Liver (tissue), 9 donors: ENCODE measurements around the gene NTNG2. TPM values are rescaled to one million over a fixed set of nuclear protein-coding genes. Genes with fewer than 3 reads are reported as not detected.

ENCODE experiments used
- DNase-seq: peaks from one replicate; pipeline ENCODE4 v3.0.0-alpha.2; 2017; ENCODE audit warnings: low spot score
- H3K27ac ChIP-seq, 2 donors: one replicate each; pipeline ENCODE4 v1.7.0; 2013; ENCODE audit warnings: inconsistent platforms in 2 of 2, low read length in 2 of 2, control low read depth in 1 of 2, low read depth in 1 of 2, mild to moderate bottlenecking in 1 of 2
- H3K27me3 ChIP-seq, 4 donors: one replicate each; pipeline versions ENCODE4 v1.6.1 to v1.7.0; 2013; ENCODE audit warnings: low read length in 3 of 4, inconsistent platforms in 1 of 4, mild to moderate bottlenecking in 1 of 4, moderate library complexity in 1 of 4; ENCODE audit not compliant: control insufficient read depth in 4 of 4, insufficient read depth in 4 of 4
- H3K36me3 ChIP-seq, 4 donors: one replicate each; pipeline versions ENCODE4 v1.6.1 to v1.7.0; 2013; ENCODE audit warnings: low read length in 3 of 4, mild to moderate bottlenecking in 3 of 4, low read depth in 1 of 4, moderate library complexity in 1 of 4; ENCODE audit not compliant: control insufficient read depth in 4 of 4, insufficient read depth in 3 of 4
- H3K4me1 ChIP-seq, 4 donors: one replicate each; pipeline versions ENCODE4 v1.6.1 to v1.7.0; 2013; ENCODE audit warnings: low read length in 3 of 4, mild to moderate bottlenecking in 3 of 4, moderate library complexity in 1 of 4; ENCODE audit not compliant: control insufficient read depth in 4 of 4, insufficient read depth in 4 of 4
- H3K4me3 ChIP-seq, 3 donors: one replicate each; pipeline versions ENCODE4 v1.6.1 to v1.7.0; 2013; ENCODE audit warnings: low read length in 3 of 3, control low read depth in 1 of 3, low read depth in 1 of 3, mild to moderate bottlenecking in 1 of 3
- H3K9ac ChIP-seq, 2 donors: one replicate each; pipeline ENCODE4 v1.7.0; 2013; ENCODE audit warnings: low read length in 2 of 2, mild to moderate bottlenecking in 2 of 2, moderate library complexity in 2 of 2, control low read depth in 1 of 2, low read depth in 1 of 2
- H3K9me3 ChIP-seq, 4 donors: one replicate each; pipeline versions ENCODE4 v1.6.1 to v1.7.0; 2013; ENCODE audit warnings: low read length in 3 of 4; ENCODE audit not compliant: control insufficient read depth in 4 of 4
- FOXA1 ChIP-seq: IDR thresholded peaks from 2 replicates; pipeline ENCODE4 v1.6.1; 2016; ENCODE audit warnings: antibody characterized with exemption
- HNF4A ChIP-seq, 2 donors: conservative IDR thresholded peaks; 2 replicates each; pipeline ENCODE4 v1.6.1; 2016; ENCODE audit warnings: antibody characterized with exemption in 2 of 2, mild to moderate bottlenecking in 2 of 2
- HNF4G ChIP-seq: IDR thresholded peaks from 2 replicates; pipeline ENCODE4 v1.6.1; 2016; ENCODE audit warnings: antibody characterized with exemption
- JUND ChIP-seq, 2 donors: IDR thresholded peaks; 2 replicates each; pipeline ENCODE4 v1.6.1; 2016; ENCODE audit warnings: antibody characterized with exemption in 2 of 2
- RAD21 ChIP-seq, 2 donors: IDR thresholded peaks; 2 replicates each; pipeline ENCODE4 v1.6.1; 2016; ENCODE audit warnings: antibody characterized with exemption in 2 of 2, mild to moderate bottlenecking in 2 of 2
- SP1 ChIP-seq: IDR thresholded peaks from 2 replicates; pipeline ENCODE4 v1.6.1; 2018; ENCODE audit warnings: antibody characterized with exemption, mild to moderate bottlenecking
- TAF1 ChIP-seq: conservative IDR thresholded peaks from 2 replicates; pipeline ENCODE4 v1.6.1; 2016; ENCODE audit warnings: antibody characterized with exemption, mild to moderate bottlenecking
- YY1 ChIP-seq: IDR thresholded peaks from 2 replicates; pipeline ENCODE4 v1.6.1; 2016; ENCODE audit warnings: antibody characterized with exemption, mild to moderate bottlenecking
- WGBS: extraction: QIAGEN DNeasy Blood & Tissue Kit; methylation state at CpG from one replicate; pipeline ENCODE4 v1.1.7; 2013; 5-methylcytosine and 5-hydroxymethylcytosine counted together
- polyA plus RNA-seq, 2 donors: library from polyadenylated mRNA; stranded (reverse) in 1 of 2; unstranded in 1 of 2; fragments of 200-250 nt in 1 of 2; fragments of >200 nt in 1 of 2; fragmentation: Nextera tagmentation in 1 of 2; extraction: Ambion mirVana in 1 of 2; gene quantifications; one replicate each; pipeline versions ENCODE4 v1.2.1 to v1.2.3, GENCODE V29; 2013 to 2015
- total RNA-seq, 2 donors: library from RNA; depleted of rRNA; stranded (reverse); fragments of >200 nt; gene quantifications; one replicate each; pipeline ENCODE4 v1.2.3, GENCODE V29; 2014
- TF ChIP-seq, protein P1 (sequence below): IDR thresholded peaks from 2 replicates; pipeline ENCODE4 v1.6.1; 2016; ENCODE audit warnings: antibody characterized with exemption
- TF ChIP-seq, protein P2 (sequence below): IDR thresholded peaks from 2 replicates; pipeline ENCODE4 v1.6.1; 2016; ENCODE audit warnings: antibody characterized with exemption
- TF ChIP-seq, protein P3 (sequence below): IDR thresholded peaks from 2 replicates; pipeline ENCODE4 v1.6.1; 2016; ENCODE audit warnings: antibody characterized with exemption, mild to moderate bottlenecking
- donor health status: healthy.
- donor health status: healthy.
- donor health status: healthy.
- donor health status: healthy.
- donor health status: healthy.

The NTNG2 gene
- total and polyA plus RNA-seq, 4 donors, result 0.12 to 0.42 (median 0.28) TPM; not detected in 1

DNA sequence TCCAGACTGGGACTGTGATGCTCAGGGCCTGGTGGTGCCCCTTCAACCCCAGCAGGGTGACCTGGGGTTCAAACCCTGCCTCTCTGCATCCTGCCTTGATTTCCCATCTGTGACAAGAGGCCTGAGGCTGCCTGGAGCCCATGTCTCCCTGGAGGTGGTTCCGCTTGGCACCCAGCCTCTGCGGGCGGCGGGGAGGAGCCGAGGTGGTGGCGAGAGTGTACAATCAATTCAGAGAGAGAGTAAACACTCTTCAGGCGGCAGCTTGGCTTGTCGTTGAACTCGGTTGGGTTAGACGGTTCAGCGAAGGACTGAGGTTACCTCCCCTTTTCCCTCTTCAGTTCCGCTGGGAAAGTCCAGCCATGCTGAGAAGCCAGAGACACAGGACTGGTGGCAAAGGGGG is 39.3 kb downstream of the NTNG2 start (continued):
- TF ChIP-seq HNF4G (no peak), JUND (IDR thresholded peaks at IDR 0.05) (no peak)

DNA sequence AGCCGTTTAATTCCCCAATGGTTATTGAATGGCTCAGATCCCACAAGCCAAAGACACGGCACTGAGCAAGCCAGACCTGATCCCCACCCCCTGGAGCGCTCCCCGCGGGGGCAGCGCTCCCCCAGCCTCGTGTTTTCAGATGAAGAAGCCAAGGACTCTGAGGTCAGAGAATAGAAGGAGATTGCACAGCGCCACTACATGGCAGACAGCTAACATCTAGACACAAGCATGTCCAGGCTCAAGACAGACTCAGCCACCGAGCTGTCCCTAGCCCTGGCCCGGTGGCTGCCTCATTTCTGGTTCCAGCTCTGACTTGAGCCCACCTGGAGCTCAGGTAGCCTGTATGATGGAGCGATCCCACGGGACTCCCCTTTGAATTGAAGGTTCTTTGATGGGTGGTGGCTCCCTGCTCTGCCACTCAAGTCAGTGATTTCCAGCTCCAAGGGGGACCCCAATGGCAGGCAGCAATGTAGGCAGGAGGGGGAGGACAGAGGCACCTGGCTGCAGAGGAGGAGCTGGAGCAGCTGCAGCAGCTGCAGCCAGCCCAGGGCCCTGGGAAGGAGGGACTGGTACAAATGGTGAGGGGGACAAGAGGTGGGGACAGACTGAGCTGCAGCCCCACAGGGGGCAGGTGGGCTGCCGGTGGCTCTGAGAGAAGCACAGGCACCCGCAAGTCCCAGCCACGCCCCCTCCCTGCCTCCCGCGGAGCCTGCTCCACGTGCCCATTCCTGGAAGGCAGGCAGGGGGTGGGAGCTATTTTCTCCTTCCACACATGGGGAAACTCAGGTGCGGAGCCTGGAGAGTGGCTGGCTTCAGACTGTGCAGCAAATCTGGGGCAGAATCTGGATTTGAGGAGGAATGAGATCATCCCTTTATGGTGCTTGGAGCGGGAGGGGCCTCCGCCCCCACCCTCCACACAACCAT is 40.2 kb downstream of the NTNG2 start:
- Histone ChIP-seq H3K9me3 (peaks cover 0 to 6% (median 0%) of the 10 kb centered on the region in 4 donors), H3K4me1 (no peaks in the 10 kb centered on the region), H3K36me3 (no peaks in the 10 kb centered on the region), H3K4me3 (no peak overlapping the region), H3K9ac (no peak overlapping the region), H3K27me3 (peaks cover 0 to 5% (median 3%) of the 10 kb centered on the region in 4 donors), H3K27ac (no peak overlapping the region)
- no peak for DNase-seq
- no peak for TF ChIP-seq FOXA1
- no peak for TF ChIP-seq YY1
- TF ChIP-seq, protein P1, sequence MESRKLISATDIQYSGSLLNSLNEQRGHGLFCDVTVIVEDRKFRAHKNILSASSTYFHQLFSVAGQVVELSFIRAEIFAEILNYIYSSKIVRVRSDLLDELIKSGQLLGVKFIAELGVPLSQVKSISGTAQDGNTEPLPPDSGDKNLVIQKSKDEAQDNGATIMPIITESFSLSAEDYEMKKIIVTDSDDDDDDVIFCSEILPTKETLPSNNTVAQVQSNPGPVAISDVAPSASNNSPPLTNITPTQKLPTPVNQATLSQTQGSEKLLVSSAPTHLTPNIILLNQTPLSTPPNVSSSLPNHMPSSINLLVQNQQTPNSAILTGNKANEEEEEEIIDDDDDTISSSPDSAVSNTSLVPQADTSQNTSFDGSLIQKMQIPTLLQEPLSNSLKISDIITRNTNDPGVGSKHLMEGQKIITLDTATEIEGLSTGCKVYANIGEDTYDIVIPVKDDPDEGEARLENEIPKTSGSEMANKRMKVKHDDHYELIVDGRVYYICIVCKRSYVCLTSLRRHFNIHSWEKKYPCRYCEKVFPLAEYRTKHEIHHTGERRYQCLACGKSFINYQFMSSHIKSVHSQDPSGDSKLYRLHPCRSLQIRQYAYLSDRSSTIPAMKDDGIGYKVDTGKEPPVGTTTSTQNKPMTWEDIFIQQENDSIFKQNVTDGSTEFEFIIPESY, result no peak
- TF ChIP-seq, protein P2, sequence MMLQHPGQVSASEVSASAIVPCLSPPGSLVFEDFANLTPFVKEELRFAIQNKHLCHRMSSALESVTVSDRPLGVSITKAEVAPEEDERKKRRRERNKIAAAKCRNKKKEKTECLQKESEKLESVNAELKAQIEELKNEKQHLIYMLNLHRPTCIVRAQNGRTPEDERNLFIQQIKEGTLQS, result no peak
- no peak for TF ChIP-seq SP1
- no peak for TF ChIP-seq TAF1
- TF ChIP-seq HNF4A (conservative IDR thresholded peaks at IDR 0.05), result no peak
- WGBS, result 43% methylated on average over 21 of the region's 21 CpGs

DNA sequence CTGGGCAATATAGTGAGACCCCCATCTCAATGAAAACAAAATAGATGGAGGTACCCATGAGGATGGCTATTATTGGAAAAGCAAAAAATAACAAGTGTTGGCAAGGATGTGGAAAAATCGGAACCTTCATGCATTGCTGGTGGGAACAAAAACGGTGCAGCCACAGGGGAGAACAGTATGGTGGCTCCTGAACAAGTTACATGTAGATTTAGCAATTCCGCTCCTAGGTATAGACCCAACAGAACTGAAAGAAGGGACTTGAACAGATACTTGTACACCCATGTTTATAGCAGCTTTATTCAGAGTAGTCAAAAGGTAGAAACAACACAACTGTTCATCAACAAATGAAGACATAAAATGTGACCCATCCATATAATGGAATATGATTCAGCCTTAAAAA is 43.0 kb downstream of the NTNG2 start:
- Histone ChIP-seq H3K9me3 (peaks cover 0 to 6% (median 0%) of the 10 kb centered on the region in 4 donors), H3K27me3 (peaks cover 0 to 5% (median 3%) of the 10 kb centered on the region in 4 donors), H3K36me3 (no peaks in the 10 kb centered on the region), H3K27ac (no peak overlapping the region), H3K9ac (no peak overlapping the region), H3K4me3 (no peak overlapping the region), H3K4me1 (no peaks in the 10 kb centered on the region)
- TF ChIP-seq RAD21 (IDR thresholded peaks at IDR 0.05) (no peak), HNF4G (no peak)
- TF ChIP-seq, protein P3, sequence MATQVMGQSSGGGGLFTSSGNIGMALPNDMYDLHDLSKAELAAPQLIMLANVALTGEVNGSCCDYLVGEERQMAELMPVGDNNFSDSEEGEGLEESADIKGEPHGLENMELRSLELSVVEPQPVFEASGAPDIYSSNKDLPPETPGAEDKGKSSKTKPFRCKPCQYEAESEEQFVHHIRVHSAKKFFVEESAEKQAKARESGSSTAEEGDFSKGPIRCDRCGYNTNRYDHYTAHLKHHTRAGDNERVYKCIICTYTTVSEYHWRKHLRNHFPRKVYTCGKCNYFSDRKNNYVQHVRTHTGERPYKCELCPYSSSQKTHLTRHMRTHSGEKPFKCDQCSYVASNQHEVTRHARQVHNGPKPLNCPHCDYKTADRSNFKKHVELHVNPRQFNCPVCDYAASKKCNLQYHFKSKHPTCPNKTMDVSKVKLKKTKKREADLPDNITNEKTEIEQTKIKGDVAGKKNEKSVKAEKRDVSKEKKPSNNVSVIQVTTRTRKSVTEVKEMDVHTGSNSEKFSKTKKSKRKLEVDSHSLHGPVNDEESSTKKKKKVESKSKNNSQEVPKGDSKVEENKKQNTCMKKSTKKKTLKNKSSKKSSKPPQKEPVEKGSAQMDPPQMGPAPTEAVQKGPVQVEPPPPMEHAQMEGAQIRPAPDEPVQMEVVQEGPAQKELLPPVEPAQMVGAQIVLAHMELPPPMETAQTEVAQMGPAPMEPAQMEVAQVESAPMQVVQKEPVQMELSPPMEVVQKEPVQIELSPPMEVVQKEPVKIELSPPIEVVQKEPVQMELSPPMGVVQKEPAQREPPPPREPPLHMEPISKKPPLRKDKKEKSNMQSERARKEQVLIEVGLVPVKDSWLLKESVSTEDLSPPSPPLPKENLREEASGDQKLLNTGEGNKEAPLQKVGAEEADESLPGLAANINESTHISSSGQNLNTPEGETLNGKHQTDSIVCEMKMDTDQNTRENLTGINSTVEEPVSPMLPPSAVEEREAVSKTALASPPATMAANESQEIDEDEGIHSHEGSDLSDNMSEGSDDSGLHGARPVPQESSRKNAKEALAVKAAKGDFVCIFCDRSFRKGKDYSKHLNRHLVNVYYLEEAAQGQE, result no peak
- DNase-seq, result no peak
- 86% methylated on average over 3 of the region's 3 CpGs for WGBS
